DOHH2 (cell line): ENCODE results near the gene SPEM2.

ENCODE experiments used
- H3F3A ChIP-seq: fragments of 200-600 bp; sonication (generic), shearing (Covaris generic); 2 replicates; pipeline ENCODE4 v1.6.0; 2016; ENCODE audit warnings: antibody characterized with exemption, mild to moderate bottlenecking; ENCODE audit not compliant: control insufficient read depth, insufficient read depth
- H3K27ac ChIP-seq: fragments of 200-600 bp; sonication (generic); 2 replicates; pipeline ENCODE4 v1.5.1; 2014; ENCODE audit warnings: low read depth, mild to moderate bottlenecking, low read length, moderate library complexity
- H3K27me3 ChIP-seq: fragments of 200-600 bp; sonication (generic); 2 replicates; pipeline ENCODE4 v1.6.1; 2014; ENCODE audit warnings: mild to moderate bottlenecking, low read length, mixed read lengths; ENCODE audit not compliant: control insufficient read depth
- H3K36me3 ChIP-seq: fragments of 200-600 bp; sonication (generic); 2 replicates; pipeline ENCODE4 v1.6.1; 2014; ENCODE audit warnings: mild to moderate bottlenecking, low read length, moderate library complexity, mixed read lengths; ENCODE audit not compliant: control insufficient read depth
- H3K4me1 ChIP-seq: fragments of 200-600 bp; sonication (generic); 2 replicates; pipeline ENCODE4 v1.6.1; 2014; ENCODE audit warnings: mild to moderate bottlenecking, low read length, mixed read lengths; ENCODE audit not compliant: control insufficient read depth
- H3K4me2 ChIP-seq: fragments of 200-600 bp; sonication (generic); 2 replicates; pipeline ENCODE4 v1.6.0; 2014; ENCODE audit warnings: mild to moderate bottlenecking, low read length, moderate library complexity
- H3K4me3 ChIP-seq: fragments of 200-600 bp; sonication (generic); 2 replicates; pipeline ENCODE4 v1.5.1; 2014; ENCODE audit warnings: mild to moderate bottlenecking, low read length, mixed read lengths
- H3K79me2 ChIP-seq: fragments of 200-600 bp; sonication (generic); 2 replicates; pipeline ENCODE4 v1.6.1; 2014; ENCODE audit warnings: mild to moderate bottlenecking, low read length, mixed read lengths; ENCODE audit not compliant: control insufficient read depth
- H3K9me2 ChIP-seq: fragments of 200-600 bp; sonication (generic); replicated peaks from 2 replicates; pipeline ENCODE4 v1.6.1; 2014; ENCODE audit warnings: mild to moderate bottlenecking, low read length, mixed read lengths; ENCODE audit not compliant: control insufficient read depth
- H3K9me3 ChIP-seq: fragments of 200-600 bp; sonication (generic); 2 replicates; pipeline ENCODE4 v1.6.1; 2014; ENCODE audit warnings: antibody characterized with exemption, low read length, mixed read lengths; ENCODE audit not compliant: control insufficient read depth, insufficient read depth
- H4K20me1 ChIP-seq: fragments of 200-600 bp; sonication (generic); 2 replicates; pipeline ENCODE4 v1.6.0; 2014; ENCODE audit warnings: low read depth, mild to moderate bottlenecking, antibody characterized with exemption, low read length, moderate library complexity; ENCODE audit not compliant: control insufficient read depth, insufficient read depth
- CTCF ChIP-seq: fragments of 200-600 bp; sonication (generic); IDR thresholded peaks from one replicate; pipeline ENCODE4 v1.5.1; 2014; ENCODE audit warnings: antibody characterized with exemption, mild to moderate bottlenecking, low read depth, low read length; ENCODE audit not compliant: poor library complexity, severe bottlenecking
- EZH2phosphoT487 ChIP-seq: fragments of 200-600 bp; sonication (generic); IDR thresholded peaks from 2 replicates; pipeline ENCODE4 v1.6.1; 2017; ENCODE audit warnings: borderline replicate concordance, mild to moderate bottlenecking, antibody characterized with exemption, low read length, moderate library complexity, mixed read lengths

The SPEM2 gene

GRCh38 chr17:7460850-7461660 is 35.6 kb downstream of the SPEM2 start:
- Histone ChIP-seq H3K4me2 (no peak overlapping the region), H3K4me1 (peaks cover 8% of the 10 kb centered on the region), H3K79me2 (peaks cover 5% of the 10 kb centered on the region; the same call in 1 of the 2 replicates), H3K27ac (no peak overlapping the region), H3K9me3 (no peaks in the 10 kb centered on the region), H4K20me1 (no peaks in the 10 kb centered on the region), H3K4me3 (no peak overlapping the region), H3K27me3 (no peaks in the 10 kb centered on the region), H3K36me3 (no peaks in the 10 kb centered on the region), H3F3A (0 out of 2 replicates have a peak, but pooled peaks cover 5% of the 10 kb centered on the region), H3K9me2 (no peaks in the 10 kb centered on the region)
- no peak for TF ChIP-seq CTCF
- no peak for TF ChIP-seq EZH2phosphoT487

- H3K9me3 ChIP-seq: no peaks in the 10 kb centered on the region
- no peaks in the 10 kb centered on the region for H3K9me2 ChIP-seq
- H3F3A ChIP-seq: 0 out of 2 replicates have a peak, but pooled peaks cover 2% of the 10 kb centered on the region
- TF ChIP-seq CTCF: no peak
- no peak for TF ChIP-seq EZH2phosphoT487
- H3K4me1 ChIP-seq: peaks cover 18% of the 10 kb centered on the region
- no peak overlapping the region for H3K27ac ChIP-seq
- H3K27me3 ChIP-seq: no peaks in the 10 kb centered on the region
- no peaks in the 10 kb centered on the region; the same call in 1 of the 2 replicates for H3K36me3 ChIP-seq
- no peak overlapping the region for H3K4me3 ChIP-seq
- H3K4me2 ChIP-seq: no peak overlapping the region
- peaks cover 7% of the 10 kb centered on the region for H3K79me2 ChIP-seq
- H4K20me1 ChIP-seq: no peaks in the 10 kb centered on the region
Measured at GRCh38 chr17:7462474-7463371, 37.3 kb downstream of the SPEM2 start.

GRCh38 chr17:7463372-7463846 is 38.0 kb downstream of the SPEM2 start:
- H3K36me3 ChIP-seq: no peaks in the 10 kb centered on the region; the same call in 1 of the 2 replicates
- peaks cover 8% of the 10 kb centered on the region for H3K79me2 ChIP-seq
- no peak overlapping the region for H3K27ac ChIP-seq
- H3K27me3 ChIP-seq: no peaks in the 10 kb centered on the region
- H3K4me2 ChIP-seq: no peak overlapping the region
- H3K4me3 ChIP-seq: no peak overlapping the region
- H3F3A ChIP-seq: 0 out of 2 replicates have a peak, but pooled peaks cover 2% of the 10 kb centered on the region
- no peaks in the 10 kb centered on the region for H3K9me2 ChIP-seq
- no peaks in the 10 kb centered on the region for H4K20me1 ChIP-seq
- peaks cover 21% of the 10 kb centered on the region for H3K4me1 ChIP-seq
- TF ChIP-seq EZH2phosphoT487: no peak
- no peak for TF ChIP-seq CTCF
- H3K9me3 ChIP-seq: no peaks in the 10 kb centered on the region
